Astrocyte (in vitro differentiated cells and primary cell): ENCODE data around the gene HINT2. TPM values are rescaled to one million over a fixed set of nuclear protein-coding genes. Genes with fewer than 3 reads are reported as not detected.

Experiments
- DNase-seq: peaks from one replicate; pipeline ENCODE4 v3.0.0-alpha.2; 2010; ENCODE audit warnings: low read depth
- FAIRE-seq: peaks from 2 replicates; lab custom pipeline; 2011; peaks lifted over from hg19 to GRCh38; lab: Jason Lieb, UNC
- H2AFZ ChIP-seq: 2 replicates; pipeline ENCODE4 v1.6.0; 2012; ENCODE audit warnings: low read depth, low read length, inconsistent platforms
- H3K27ac ChIP-seq: 2 replicates; pipeline ENCODE4 v1.5.1; 2011; ENCODE audit warnings: low read depth, low read length, inconsistent platforms
- H3K27me3 ChIP-seq: 2 replicates; pipeline ENCODE4 v1.6.0; 2011; ENCODE audit warnings: low read length, inconsistent platforms; ENCODE audit not compliant: insufficient read depth
- H3K36me3 ChIP-seq: 2 replicates; pipeline ENCODE4 v1.5.1; 2011; ENCODE audit warnings: low read length, inconsistent platforms; ENCODE audit not compliant: insufficient read depth
- H3K4me1 ChIP-seq: 2 replicates; pipeline ENCODE4 v1.5.1; 2011; ENCODE audit warnings: low read length, inconsistent platforms; ENCODE audit not compliant: insufficient read depth
- H3K4me2 ChIP-seq: 2 replicates; pipeline ENCODE4 v1.6.0; 2012; ENCODE audit warnings: low read length, inconsistent platforms
- H3K4me3 ChIP-seq: 2 replicates; pipeline ENCODE4 v1.5.1; 2011; ENCODE audit warnings: low read depth, mild to moderate bottlenecking, low read length, inconsistent platforms; ENCODE audit not compliant: insufficient read depth
- H3K79me2 ChIP-seq: 2 replicates; pipeline ENCODE4 v1.6.0; 2012; ENCODE audit warnings: mild to moderate bottlenecking, low read length, inconsistent platforms; ENCODE audit not compliant: insufficient read depth
- H3K9ac ChIP-seq: 2 replicates; pipeline ENCODE4 v1.6.0; 2012; ENCODE audit warnings: mild to moderate bottlenecking, low read length, inconsistent platforms
- H3K9me3 ChIP-seq: 2 replicates; pipeline ENCODE4 v1.5.1; 2012; ENCODE audit warnings: low read depth, mild to moderate bottlenecking, low read length, inconsistent platforms; ENCODE audit not compliant: insufficient read depth
- H4K20me1 ChIP-seq: 2 replicates; pipeline ENCODE4 v1.6.0; 2012; ENCODE audit warnings: low read length, inconsistent platforms; ENCODE audit not compliant: insufficient read depth
- H3K27ac Mint-ChIP-seq: one replicate; pipeline ENCODE4 v1.8.0; 2021; ENCODE audit warnings: mild to moderate bottlenecking, mixed read lengths; ENCODE audit not compliant: unreplicated experiment
- H3K27me3 Mint-ChIP-seq: one replicate; pipeline ENCODE4 v1.8.0; 2021; ENCODE audit warnings: low read depth, mixed read lengths; ENCODE audit not compliant: unreplicated experiment
- H3K36me3 Mint-ChIP-seq: one replicate; pipeline ENCODE4 v1.8.0; 2021; ENCODE audit warnings: low read depth, mixed read lengths; ENCODE audit not compliant: unreplicated experiment
- H3K4me1 Mint-ChIP-seq: one replicate; pipeline ENCODE4 v1.8.0; 2021; ENCODE audit warnings: low read depth, mixed read lengths; ENCODE audit not compliant: unreplicated experiment
- H3K4me3 Mint-ChIP-seq: one replicate; pipeline ENCODE4 v1.8.0; 2021; ENCODE audit warnings: mild to moderate bottlenecking, moderate library complexity, mixed read lengths; ENCODE audit not compliant: unreplicated experiment
- H3K9me3 Mint-ChIP-seq: one replicate; pipeline ENCODE4 v1.8.0; 2021; ENCODE audit warnings: mild to moderate bottlenecking, mixed read lengths; ENCODE audit not compliant: unreplicated experiment
- CTCF ChIP-seq: IDR thresholded peaks from 2 replicates; pipeline ENCODE4 v1.5.1; 2011; ENCODE audit warnings: low read depth, mild to moderate bottlenecking, inconsistent platforms, low read length, moderate library complexity; ENCODE audit not compliant: insufficient read depth
- EZH2 ChIP-seq: IDR thresholded peaks from 2 replicates; pipeline ENCODE4 v1.6.1; 2012; ENCODE audit warnings: mild to moderate bottlenecking, low read length, inconsistent platforms; ENCODE audit not compliant: insufficient read depth
- total RNA-seq: library from RNA; stranded (reverse); gene quantifications from 2 replicates; pipeline ENCODE4 v1.2.1, GENCODE V29; 2021

Gene HINT2
- total RNA-seq, 1 donor from 2014 or later: 22.8 TPM

GRCh38 chr9:35792024-35792813, 22.6 kb downstream of the HINT2 start:
- H3K9ac ChIP-seq: peak overlapping the region; percentile 85

DNA sequence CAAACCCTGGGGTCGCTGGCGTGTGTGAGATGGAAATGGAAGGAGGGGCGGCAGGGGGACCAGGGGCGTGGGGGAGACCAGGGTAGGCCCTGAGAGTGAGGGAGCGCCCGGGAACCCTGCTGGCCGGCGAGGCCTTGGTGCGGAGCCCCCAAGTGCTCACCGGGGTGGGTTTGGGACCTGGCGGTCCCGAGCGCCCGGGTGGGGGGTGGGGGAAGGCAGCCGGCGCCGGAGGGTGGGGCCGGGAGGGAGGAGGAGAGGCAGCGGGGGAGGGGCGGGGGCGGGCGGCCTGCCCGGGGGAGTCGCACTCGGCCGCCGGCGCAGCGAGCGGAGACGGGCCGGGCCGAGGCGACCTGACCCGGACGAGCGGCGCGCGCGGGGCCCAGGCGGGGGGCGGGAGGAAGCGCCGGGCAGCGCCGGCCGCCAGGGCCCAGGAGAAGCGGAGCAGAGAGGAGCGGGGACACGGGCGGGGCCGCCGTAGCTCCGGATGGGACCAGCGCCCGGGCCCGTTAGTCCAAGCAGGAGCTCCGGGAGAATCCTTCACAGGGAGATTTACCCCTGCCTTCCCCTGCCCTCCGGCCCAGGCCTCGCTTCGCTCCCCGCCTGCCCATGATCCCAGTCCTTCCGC, 23.4 kb downstream of the HINT2 start, which contains the start of gene NPR2:
NPR2 (plus strand) TSS at position 295 of the 625 bp plus-strand sequence. CDS start 818 bp downstream, outside the sequence.
- Histone ChIP-seq H2AFZ (peak within 1 kb of the TSS; percentile 91), H3K4me3 (peak within 1 kb of the TSS; percentile 60), H3K9me3 (no peaks in the 10 kb centered on the region), H3K27me3 (peaks cover 2% of the 10 kb centered on the region), H3K9ac (peak within 1 kb of the TSS; percentile 85), H3K4me2 (peak within 1 kb of the TSS; percentile 89), H3K27ac (no peak within 1 kb of the TSS), H3K4me1 (peaks cover 30% of the 10 kb centered on the region), H3K79me2 (peaks cover 24% of the 10 kb centered on the region), H4K20me1 (peaks cover 3% of the 10 kb centered on the region), H3K36me3 (no peaks in the 10 kb centered on the region)
- Mint-ChIP-seq H3K4me1 (peaks cover 34% of the 10 kb centered on the region), H3K4me3 (peak within 1 kb of the TSS; percentile 71), H3K9me3 (no peaks in the 10 kb centered on the region), H3K27me3 (no peaks in the 10 kb centered on the region), H3K36me3 (peaks cover 3% of the 10 kb centered on the region), H3K27ac (peak within 1 kb of the TSS; percentile 75)
- FAIRE-seq: no peak
- no peak for DNase-seq
- no peak for TF ChIP-seq EZH2

More at GRCh38 chr9:35792024-35792813, 22.6 kb downstream of the HINT2 start:
- Histone ChIP-seq H4K20me1 (peaks cover 3% of the 10 kb centered on the region), H3K36me3 (no peaks in the 10 kb centered on the region), H3K27me3 (peaks cover 2% of the 10 kb centered on the region), H3K79me2 (peaks cover 29% of the 10 kb centered on the region), H3K4me1 (peaks cover 30% of the 10 kb centered on the region), H2AFZ (no peak overlapping the region), H3K4me3 (no peak overlapping the region), H3K9me3 (no peaks in the 10 kb centered on the region), H3K27ac (no peak overlapping the region), H3K4me2 (peak overlapping the region; percentile 89)
- Mint-ChIP-seq H3K9me3 (no peaks in the 10 kb centered on the region), H3K36me3 (peaks cover 1% of the 10 kb centered on the region), H3K27me3 (no peaks in the 10 kb centered on the region), H3K4me1 (peaks cover 34% of the 10 kb centered on the region), H3K4me3 (no peak overlapping the region), H3K27ac (peak overlapping the region; percentile 62)
- TF ChIP-seq EZH2 (no peak), CTCF (no peak)
- FAIRE-seq (no peak), DNase-seq (no peak)

DNA sequence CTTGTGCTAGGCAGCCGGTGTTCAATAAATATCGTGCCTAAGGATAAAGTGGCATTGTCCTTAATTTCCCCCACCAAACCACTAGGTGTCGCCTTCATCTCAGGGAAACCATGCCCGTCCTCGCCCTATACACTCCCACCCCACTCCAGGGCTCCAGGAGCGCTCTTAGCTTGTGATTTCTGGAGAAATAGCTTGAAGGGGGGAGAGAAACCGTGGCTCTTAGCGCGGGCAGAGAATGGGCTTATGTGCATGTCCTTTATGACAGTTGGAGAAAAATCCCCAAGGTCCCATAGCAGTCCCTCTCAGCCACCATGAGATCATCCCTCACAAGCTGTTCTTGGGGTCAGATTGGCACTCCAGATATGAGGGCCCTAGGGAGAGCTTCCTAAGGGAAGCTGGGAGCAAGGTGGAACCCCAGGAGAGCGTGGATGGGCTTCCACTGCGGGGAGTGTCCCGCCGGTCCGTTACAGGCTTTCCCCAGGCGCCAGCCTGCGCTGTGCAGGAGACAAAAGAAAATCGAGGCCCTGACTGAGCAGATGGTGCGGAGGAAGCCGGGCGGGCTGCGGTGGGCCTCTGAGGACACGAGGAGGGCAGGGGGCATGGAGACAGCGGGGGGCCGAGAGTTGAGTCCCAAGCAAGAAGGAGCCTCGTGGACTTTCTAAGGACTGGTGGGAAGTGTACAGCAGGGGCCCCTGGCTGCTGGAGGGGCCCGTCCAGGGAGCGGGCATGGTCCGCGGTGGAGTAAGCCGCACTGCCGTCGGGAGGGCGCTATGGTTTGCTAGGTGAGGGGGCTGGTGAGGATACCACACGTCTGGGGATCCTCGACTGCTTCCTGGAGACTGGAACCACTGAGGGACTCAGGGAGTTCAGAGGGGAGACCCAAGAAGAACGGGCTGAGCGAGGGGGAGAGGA, 24.2 kb downstream of the HINT2 start:
- Mint-ChIP-seq H3K36me3 (peaks cover 7% of the 10 kb centered on the region), H3K4me1 (peaks cover 31% of the 10 kb centered on the region), H3K27me3 (no peaks in the 10 kb centered on the region), H3K4me3 (peak overlapping the region; percentile 71), H3K9me3 (no peaks in the 10 kb centered on the region), H3K27ac (peak overlapping the region; percentile 75)
- DNase-seq: peak; percentile 63
- peak; percentile 91 for TF ChIP-seq CTCF
- no peak for TF ChIP-seq EZH2
- no peaks in the 10 kb centered on the region for H3K9me3 ChIP-seq
- peaks cover 3% of the 10 kb centered on the region for H4K20me1 ChIP-seq
- peaks cover 27% of the 10 kb centered on the region for H3K4me1 ChIP-seq
- H3K4me2 ChIP-seq: peak overlapping the region; percentile 78
- no peaks in the 10 kb centered on the region for H3K36me3 ChIP-seq
- no peak for FAIRE-seq
- H2AFZ ChIP-seq: peak overlapping the region; percentile 91
- no peak overlapping the region for H3K27ac ChIP-seq
- no peak overlapping the region for H3K4me3 ChIP-seq
- peak overlapping the region; percentile 37 for H3K9ac ChIP-seq
- H3K79me2 ChIP-seq: peaks cover 24% of the 10 kb centered on the region
- peaks cover 3% of the 10 kb centered on the region for H3K27me3 ChIP-seq
